ENCODE measurements around the gene RAPGEF5. TPM values are rescaled to one million over a fixed set of nuclear protein-coding genes. Genes with fewer than 3 reads are reported as not detected.

RAPGEF5 gene
- total and polyA plus RNA-seq, 10 donors: 10.2 to 335 (median 184) TPM

DNA sequence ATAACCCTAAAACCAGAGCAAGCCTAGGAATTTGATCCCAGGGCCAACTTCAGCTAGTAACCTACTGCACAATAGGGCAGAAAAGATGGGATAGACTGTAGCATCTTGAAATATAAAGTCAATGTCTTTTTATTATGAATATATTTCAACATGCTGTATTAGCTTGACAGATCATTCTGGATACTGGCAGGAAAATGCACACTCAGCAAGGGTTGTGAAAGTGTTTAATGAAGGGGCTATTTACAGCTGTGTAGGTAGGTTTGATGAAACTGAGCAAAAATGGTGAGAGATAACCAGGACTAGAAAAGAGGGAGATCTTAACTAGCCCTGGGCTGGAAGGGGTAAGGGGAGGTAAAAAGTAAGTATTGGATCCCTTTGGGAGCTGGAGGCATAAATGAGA, 156.2 kb downstream of the RAPGEF5 start:
- no peaks in the 10 kb centered on the region for H3K9me3 ChIP-seq
- TF ChIP-seq POLR2A (IDR thresholded peaks at IDR 0.05) (no peak), POLR2AphosphoS5 (IDR thresholded peaks at IDR 0.05) (no peak)
- TF ChIP-seq, protein P1, sequence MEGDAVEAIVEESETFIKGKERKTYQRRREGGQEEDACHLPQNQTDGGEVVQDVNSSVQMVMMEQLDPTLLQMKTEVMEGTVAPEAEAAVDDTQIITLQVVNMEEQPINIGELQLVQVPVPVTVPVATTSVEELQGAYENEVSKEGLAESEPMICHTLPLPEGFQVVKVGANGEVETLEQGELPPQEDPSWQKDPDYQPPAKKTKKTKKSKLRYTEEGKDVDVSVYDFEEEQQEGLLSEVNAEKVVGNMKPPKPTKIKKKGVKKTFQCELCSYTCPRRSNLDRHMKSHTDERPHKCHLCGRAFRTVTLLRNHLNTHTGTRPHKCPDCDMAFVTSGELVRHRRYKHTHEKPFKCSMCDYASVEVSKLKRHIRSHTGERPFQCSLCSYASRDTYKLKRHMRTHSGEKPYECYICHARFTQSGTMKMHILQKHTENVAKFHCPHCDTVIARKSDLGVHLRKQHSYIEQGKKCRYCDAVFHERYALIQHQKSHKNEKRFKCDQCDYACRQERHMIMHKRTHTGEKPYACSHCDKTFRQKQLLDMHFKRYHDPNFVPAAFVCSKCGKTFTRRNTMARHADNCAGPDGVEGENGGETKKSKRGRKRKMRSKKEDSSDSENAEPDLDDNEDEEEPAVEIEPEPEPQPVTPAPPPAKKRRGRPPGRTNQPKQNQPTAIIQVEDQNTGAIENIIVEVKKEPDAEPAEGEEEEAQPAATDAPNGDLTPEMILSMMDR (IDR thresholded peaks at IDR 0.05 in 8 of 11, conservative IDR thresholded peaks at IDR 0.05 in 3 of 11): no peak
- DNase-seq: no peak
- H3K36me3 ChIP-seq: peaks cover 0 to 48% (median 3%) of the 10 kb centered on the region in 6 donors
- no peaks in the 10 kb centered on the region for H3K27me3 ChIP-seq (replicated peaks in 1 of 7)
- no peak overlapping the region for H3K4me3 ChIP-seq
- H3K27ac ChIP-seq: peak overlapping the region in 2 of 8 donors; percentile 36 to 37
- intact Hi-C loops (cut with DNase I; ENCODE audit: low total_unique reads): no loop called here
- peaks cover 10 to 85% (median 39%) of the 10 kb centered on the region in 6 donors for H3K4me1 ChIP-seq

- Histone ChIP-seq H3K4me1 (peaks cover 10 to 85% (median 41%) of the 10 kb centered on the region in 6 donors), H3K36me3 (peaks cover 0 to 51% (median 3%) of the 10 kb centered on the region in 6 donors), H3K27me3 (replicated peaks in 1 of 7) (no peaks in the 10 kb centered on the region), H3K4me3 (no peak overlapping the region), H3K9me3 (no peaks in the 10 kb centered on the region), H3K27ac (peak overlapping the region in 1 of 8 donors; percentile 32)
- TF ChIP-seq POLR2AphosphoS5 (IDR thresholded peaks at IDR 0.05) (no peak), POLR2A (IDR thresholded peaks at IDR 0.05) (no peak)
- TF ChIP-seq, protein P1 (IDR thresholded peaks at IDR 0.05 in 8 of 11, conservative IDR thresholded peaks at IDR 0.05 in 3 of 11): no peak
- WGBS, 5 donors: 65 to 79% (median 75%) methylated on average over 4 of the region's 4 CpGs
- intact Hi-C loops (cut with DNase I; ENCODE audit: low total_unique reads): no loop called here
- DNase-seq: no peak
Observed at GRCh38 chr7:22200238-22200637, 156.7 kb downstream of the RAPGEF5 start.

- Histone ChIP-seq H3K27me3 (replicated peaks in 1 of 7) (no peaks in the 10 kb centered on the region), H3K36me3 (peaks cover 0 to 61% (median 8%) of the 10 kb centered on the region in 6 donors), H3K27ac (no peak overlapping the region), H3K4me3 (no peak overlapping the region), H3K4me1 (peaks cover 5 to 85% (median 35%) of the 10 kb centered on the region in 6 donors), H3K9me3 (no peaks in the 10 kb centered on the region)
- 90 to 94% (median 92%) methylated on average over 3 of the region's 3 CpGs for WGBS, 5 donors
- intact Hi-C loops (cut with DNase I; ENCODE audit: low total_unique reads): no loop called here
- no peak for TF ChIP-seq POLR2A (IDR thresholded peaks at IDR 0.05)
- TF ChIP-seq POLR2AphosphoS5 (IDR thresholded peaks at IDR 0.05): no peak
- TF ChIP-seq, protein P1 (IDR thresholded peaks at IDR 0.05 in 8 of 11, conservative IDR thresholded peaks at IDR 0.05 in 3 of 11): no peak
- DNase-seq: no peak
Observed at GRCh38 chr7:22197376-22197775, 159.6 kb downstream of the RAPGEF5 start.

DNA sequence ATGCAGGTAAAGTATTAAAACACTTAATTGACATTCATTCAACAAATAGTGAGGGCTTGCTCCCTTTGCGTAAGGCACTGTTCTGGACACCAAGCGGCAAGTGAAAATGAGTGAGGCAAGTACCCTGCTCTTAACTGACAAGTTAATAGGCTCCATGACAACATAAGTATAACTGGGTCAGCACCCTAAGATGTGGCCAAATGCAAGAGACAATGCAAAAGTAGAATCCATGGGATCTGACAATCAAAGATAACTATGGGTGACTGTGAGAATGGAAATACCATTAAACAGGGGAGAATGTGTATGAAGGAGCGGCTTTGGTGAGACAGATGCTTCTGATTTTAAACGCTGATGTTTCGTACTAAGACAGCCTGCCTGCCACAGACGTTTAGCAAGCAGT, 160.5 kb downstream of the RAPGEF5 start:
- Histone ChIP-seq H3K9me3 (no peaks in the 10 kb centered on the region), H3K36me3 (peaks cover 0 to 62% (median 9%) of the 10 kb centered on the region in 6 donors), H3K27ac (peak overlapping the region in 2 of 8 donors; percentile 20 to 28), H3K4me3 (no peak overlapping the region), H3K4me1 (peaks cover 5 to 77% (median 26%) of the 10 kb centered on the region in 6 donors), H3K27me3 (replicated peaks in 1 of 7) (no peaks in the 10 kb centered on the region)
- no peak for DNase-seq
- WGBS, 5 donors: 83 to 89% (median 85%) methylated on average over 6 of the region's 6 CpGs
- TF ChIP-seq, protein P1 (IDR thresholded peaks at IDR 0.05 in 8 of 11, conservative IDR thresholded peaks at IDR 0.05 in 3 of 11): no peak
- TF ChIP-seq POLR2AphosphoS5 (IDR thresholded peaks at IDR 0.05): no peak
- no peak for TF ChIP-seq POLR2A (IDR thresholded peaks at IDR 0.05)
- intact Hi-C loops (cut with DNase I; ENCODE audit: low total_unique reads): no loop called here
